ENCODE results near the gene ANGEL1. TPM values are rescaled to one million over a fixed set of nuclear protein-coding genes. Genes with fewer than 3 reads are reported as not detected.

ANGEL1 gene
- total and polyA plus RNA-seq, 2 donors (not counting 1 experiment from before 2014, with no cell fraction given), result 13.1 to 27.3 TPM

DNA sequence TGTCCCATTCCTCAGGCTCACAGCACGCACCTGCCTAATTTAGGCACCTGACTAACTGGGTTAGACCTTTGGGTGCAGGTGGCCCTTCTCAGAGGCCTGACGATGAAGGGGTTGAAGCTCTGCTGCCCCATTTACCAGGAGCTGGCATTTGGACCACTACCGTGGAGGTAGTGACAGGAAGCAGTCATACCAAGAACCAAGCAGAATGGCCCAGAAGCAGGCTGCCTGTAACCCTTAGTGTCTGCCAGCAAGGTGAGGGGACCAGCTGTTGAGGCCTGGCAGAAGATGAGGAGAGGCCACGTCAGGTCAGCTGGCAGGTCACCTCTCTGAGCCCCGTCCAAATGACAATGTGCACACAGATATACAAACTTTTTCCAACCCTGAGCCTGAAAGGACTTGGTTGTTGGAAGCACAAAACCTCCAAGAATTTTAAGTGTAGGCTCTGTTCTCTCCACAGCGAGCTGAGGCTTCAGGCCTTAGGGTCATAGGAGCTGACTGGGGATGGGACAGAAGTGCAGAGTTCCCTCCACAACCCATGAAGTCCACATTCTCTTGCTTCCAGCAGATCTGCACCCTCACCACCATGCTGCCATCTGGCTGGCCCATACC is 28.3 kb downstream of the ANGEL1 start:
- no peak for ATAC-seq (ENCODE audit: low read depth)
- POLR2A ChIA-PET, result no interaction called here
- 97% methylated on average over 3 of the region's 6 CpGs for WGBS (ENCODE audit: insufficient coverage)

More for the DNA sequence above, 28.3 kb downstream of the ANGEL1 start:
- Histone ChIP-seq H3K4me2 (replicated peaks; ENCODE audit: low read depth, low read length, poor library complexity, severe bottlenecking) (no peak overlapping the region), H3K9ac (ENCODE audit: low read length) (no peak overlapping the region), H3K9me3 (ENCODE audit: control extremely low read depth in 1 of 3, control insufficient read depth in 2 of 3, insufficient read depth in 1 of 3, low read length in 2 of 3) (no peaks in the 10 kb centered on the region), H4K20me1 (ENCODE audit: control insufficient read depth, insufficient read depth, low read length, poor library complexity, severe bottlenecking) (no peaks in the 10 kb centered on the region), H3K79me2 (ENCODE audit: control insufficient read depth, insufficient read depth, low read length) (no peaks in the 10 kb centered on the region), H2AFZ (ENCODE audit: insufficient read depth, low read depth, low read length, poor library complexity, severe bottlenecking) (no peak overlapping the region), H3K36me3 (replicated peaks in 1 of 2; ENCODE audit: control extremely low read depth in 1 of 2, control insufficient read depth in 1 of 2, extremely low read depth in 1 of 2, insufficient read depth in 2 of 2, low read length in 1 of 2) (peaks cover 0 to 60% of the 10 kb centered on the region in 2 experiments), H3K27me3 (replicated peaks in 1 of 4; ENCODE audit: control extremely low read depth in 1 of 4, control insufficient read depth in 3 of 4, insufficient read depth in 4 of 4, low read length in 3 of 4) (no peaks in the 10 kb centered on the region), H3K27ac (ENCODE audit: low read length in 2 of 2) (no peak overlapping the region), H3K4me1 (ENCODE audit: control insufficient read depth in 2 of 2, insufficient read depth in 2 of 2, low read length in 2 of 2) (no peaks in the 10 kb centered on the region), H3K4me3 (ENCODE audit: control extremely low read depth in 1 of 5, extremely low read depth in 1 of 5, insufficient read depth in 1 of 5, low read depth in 2 of 5, low read length in 4 of 5) (no peak overlapping the region)
- Mint-ChIP-seq H3K27ac (no peak overlapping the region), H3K4me3 (no peak overlapping the region), H3K27me3 (no peaks in the 10 kb centered on the region), H3K4me1 (no peaks in the 10 kb centered on the region), H3K9me3 (ENCODE audit: insufficient read depth) (no peaks in the 10 kb centered on the region)
- DNase-seq, result no peak
- intact Hi-C loops (cut with micrococcal nuclease), result loop anchor here (1.0 kb wide), 1 partner anchor 74 kb away; no protein-coding TSS in a partner anchor
- TF ChIP-seq, protein P1, sequence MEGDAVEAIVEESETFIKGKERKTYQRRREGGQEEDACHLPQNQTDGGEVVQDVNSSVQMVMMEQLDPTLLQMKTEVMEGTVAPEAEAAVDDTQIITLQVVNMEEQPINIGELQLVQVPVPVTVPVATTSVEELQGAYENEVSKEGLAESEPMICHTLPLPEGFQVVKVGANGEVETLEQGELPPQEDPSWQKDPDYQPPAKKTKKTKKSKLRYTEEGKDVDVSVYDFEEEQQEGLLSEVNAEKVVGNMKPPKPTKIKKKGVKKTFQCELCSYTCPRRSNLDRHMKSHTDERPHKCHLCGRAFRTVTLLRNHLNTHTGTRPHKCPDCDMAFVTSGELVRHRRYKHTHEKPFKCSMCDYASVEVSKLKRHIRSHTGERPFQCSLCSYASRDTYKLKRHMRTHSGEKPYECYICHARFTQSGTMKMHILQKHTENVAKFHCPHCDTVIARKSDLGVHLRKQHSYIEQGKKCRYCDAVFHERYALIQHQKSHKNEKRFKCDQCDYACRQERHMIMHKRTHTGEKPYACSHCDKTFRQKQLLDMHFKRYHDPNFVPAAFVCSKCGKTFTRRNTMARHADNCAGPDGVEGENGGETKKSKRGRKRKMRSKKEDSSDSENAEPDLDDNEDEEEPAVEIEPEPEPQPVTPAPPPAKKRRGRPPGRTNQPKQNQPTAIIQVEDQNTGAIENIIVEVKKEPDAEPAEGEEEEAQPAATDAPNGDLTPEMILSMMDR (IDR thresholded peaks at IDR 0.05), result no peak
- no peak for TF ChIP-seq EZH2 (IDR thresholded peaks at IDR 0.05; ENCODE audit: borderline replicate concordance, insufficient read depth, low read depth, low read length, poor library complexity, severe bottlenecking)
- CTCF ChIA-PET, result interaction anchor here (0.8 to 4.3 kb wide), 11 partner anchors 11 to 300 kb away, joined by 3 to 35 read pairs (median 4); partner anchors contain the start of gene VASH1

All from B cell (primary cell).